Measurements from ENCODE around the gene BTG1.

BTG1 gene

GRCh38 chr12:92176646-92177045 is 31.0 kb upstream of the BTG1 start:
- no peak for DNase-seq (ENCODE audit: low read depth)

GRCh38 chr12:92175961-92176360 is 30.3 kb upstream of the BTG1 start:
- H3K9ac ChIP-seq (ENCODE audit: low read length): no peak overlapping the region
- no peaks in the 10 kb centered on the region for H3K36me3 ChIP-seq (ENCODE audit: control insufficient read depth, insufficient read depth, low read length, severe bottlenecking)
- H3K27me3 ChIP-seq (replicated peaks; ENCODE audit: control insufficient read depth, insufficient read depth, low read length): no peaks in the 10 kb centered on the region
- no peak overlapping the region for H3K4me3 ChIP-seq (ENCODE audit: low read length)
- no peaks in the 10 kb centered on the region for H3K4me1 ChIP-seq (ENCODE audit: control insufficient read depth, insufficient read depth, low read length)
- DNase-seq (ENCODE audit: low read depth): no peak
- no peaks in the 10 kb centered on the region for H3K9me3 ChIP-seq (ENCODE audit: control insufficient read depth, low read length)

More at GRCh38 chr12:92176646-92177045, 31.0 kb upstream of the BTG1 start:
- Histone ChIP-seq H3K27me3 (replicated peaks; ENCODE audit: control insufficient read depth, insufficient read depth, low read length) (no peaks in the 10 kb centered on the region), H3K4me3 (ENCODE audit: low read length) (no peak overlapping the region), H3K36me3 (ENCODE audit: control insufficient read depth, insufficient read depth, low read length, severe bottlenecking) (no peaks in the 10 kb centered on the region), H3K9me3 (ENCODE audit: control insufficient read depth, low read length) (no peaks in the 10 kb centered on the region), H3K4me1 (ENCODE audit: control insufficient read depth, insufficient read depth, low read length) (no peaks in the 10 kb centered on the region), H3K9ac (ENCODE audit: low read length) (no peak overlapping the region)

- Histone ChIP-seq H3K36me3 (ENCODE audit: control insufficient read depth, insufficient read depth, low read length, severe bottlenecking) (no peaks in the 10 kb centered on the region), H3K4me1 (ENCODE audit: control insufficient read depth, insufficient read depth, low read length) (no peaks in the 10 kb centered on the region), H3K27me3 (replicated peaks; ENCODE audit: control insufficient read depth, insufficient read depth, low read length) (no peaks in the 10 kb centered on the region), H3K9ac (ENCODE audit: low read length) (no peak overlapping the region), H3K4me3 (ENCODE audit: low read length) (no peak overlapping the region), H3K9me3 (ENCODE audit: control insufficient read depth, low read length) (no peaks in the 10 kb centered on the region)
- no peak for DNase-seq (ENCODE audit: low read depth)
Observed at GRCh38 chr12:92170050-92170449, 24.4 kb upstream of the BTG1 start.

- no peak for DNase-seq (ENCODE audit: low read depth)
- Histone ChIP-seq H3K9me3 (ENCODE audit: control insufficient read depth, low read length) (no peaks in the 10 kb centered on the region), H3K27me3 (replicated peaks; ENCODE audit: control insufficient read depth, insufficient read depth, low read length) (no peaks in the 10 kb centered on the region), H3K36me3 (ENCODE audit: control insufficient read depth, insufficient read depth, low read length, severe bottlenecking) (no peaks in the 10 kb centered on the region), H3K4me1 (ENCODE audit: control insufficient read depth, insufficient read depth, low read length) (no peaks in the 10 kb centered on the region), H3K4me3 (ENCODE audit: low read length) (no peak overlapping the region), H3K9ac (ENCODE audit: low read length) (no peak overlapping the region)
Observed at GRCh38 chr12:92167075-92167474, 21.4 kb upstream of the BTG1 start.

GRCh38 chr12:92164712-92165111 is 19.1 kb upstream of the BTG1 start:
- H3K9ac ChIP-seq (ENCODE audit: low read length): no peak overlapping the region
- H3K36me3 ChIP-seq (ENCODE audit: control insufficient read depth, insufficient read depth, low read length, severe bottlenecking): no peaks in the 10 kb centered on the region
- H3K4me3 ChIP-seq (ENCODE audit: low read length): no peak overlapping the region
- DNase-seq (ENCODE audit: low read depth): no peak
- no peaks in the 10 kb centered on the region for H3K27me3 ChIP-seq (replicated peaks; ENCODE audit: control insufficient read depth, insufficient read depth, low read length)
- H3K4me1 ChIP-seq (ENCODE audit: control insufficient read depth, insufficient read depth, low read length): no peaks in the 10 kb centered on the region
- no peaks in the 10 kb centered on the region for H3K9me3 ChIP-seq (ENCODE audit: control insufficient read depth, low read length)

- Histone ChIP-seq H3K4me3 (ENCODE audit: low read length) (no peak overlapping the region), H3K27me3 (replicated peaks; ENCODE audit: control insufficient read depth, insufficient read depth, low read length) (no peaks in the 10 kb centered on the region), H3K9me3 (ENCODE audit: control insufficient read depth, low read length) (no peaks in the 10 kb centered on the region), H3K36me3 (ENCODE audit: control insufficient read depth, insufficient read depth, low read length, severe bottlenecking) (no peaks in the 10 kb centered on the region), H3K9ac (ENCODE audit: low read length) (no peak overlapping the region), H3K4me1 (ENCODE audit: control insufficient read depth, insufficient read depth, low read length) (no peaks in the 10 kb centered on the region)
- no peak for DNase-seq (ENCODE audit: low read depth)
Observed at GRCh38 chr12:92162079-92162478, 16.4 kb upstream of the BTG1 start.

- no peaks in the 10 kb centered on the region for H3K36me3 ChIP-seq (ENCODE audit: control insufficient read depth, insufficient read depth, low read length, severe bottlenecking)
- no peaks in the 10 kb centered on the region for H3K9me3 ChIP-seq (ENCODE audit: control insufficient read depth, low read length)
- no peak overlapping the region for H3K9ac ChIP-seq (ENCODE audit: low read length)
- H3K27me3 ChIP-seq (replicated peaks; ENCODE audit: control insufficient read depth, insufficient read depth, low read length): no peaks in the 10 kb centered on the region
- H3K4me1 ChIP-seq (ENCODE audit: control insufficient read depth, insufficient read depth, low read length): no peaks in the 10 kb centered on the region
- H3K4me3 ChIP-seq (ENCODE audit: low read length): no peak overlapping the region
- no peak for DNase-seq (ENCODE audit: low read depth)
Observed at GRCh38 chr12:92158796-92159439, 13.3 kb upstream of the BTG1 start.

- Histone ChIP-seq H3K4me3 (ENCODE audit: low read length) (no peak overlapping the region), H3K36me3 (ENCODE audit: control insufficient read depth, insufficient read depth, low read length, severe bottlenecking) (no peaks in the 10 kb centered on the region), H3K27me3 (replicated peaks; ENCODE audit: control insufficient read depth, insufficient read depth, low read length) (no peaks in the 10 kb centered on the region), H3K9ac (ENCODE audit: low read length) (no peak overlapping the region), H3K9me3 (ENCODE audit: control insufficient read depth, low read length) (no peaks in the 10 kb centered on the region), H3K4me1 (ENCODE audit: control insufficient read depth, insufficient read depth, low read length) (no peaks in the 10 kb centered on the region)
- DNase-seq (ENCODE audit: low read depth): no peak
Observed at GRCh38 chr12:92156704-92157395, 11.2 kb upstream of the BTG1 start.

- Histone ChIP-seq H3K9ac (ENCODE audit: low read length) (no peak overlapping the region), H3K9me3 (ENCODE audit: control insufficient read depth, low read length) (no peaks in the 10 kb centered on the region), H3K36me3 (ENCODE audit: control insufficient read depth, insufficient read depth, low read length, severe bottlenecking) (no peaks in the 10 kb centered on the region)
Observed at GRCh38 chr12:92156139-92156538, 10.5 kb upstream of the BTG1 start.

GRCh38 chr12:92155733-92156132 is 10.1 kb upstream of the BTG1 start:
- Histone ChIP-seq H3K9me3 (ENCODE audit: control insufficient read depth, low read length) (no peaks in the 10 kb centered on the region), H3K36me3 (ENCODE audit: control insufficient read depth, insufficient read depth, low read length, severe bottlenecking) (no peaks in the 10 kb centered on the region)

More at GRCh38 chr12:92156139-92156538, 10.5 kb upstream of the BTG1 start:
- no peak for DNase-seq (ENCODE audit: low read depth)
- Histone ChIP-seq H3K4me1 (ENCODE audit: control insufficient read depth, insufficient read depth, low read length) (no peaks in the 10 kb centered on the region), H3K4me3 (ENCODE audit: low read length) (no peak overlapping the region), H3K27me3 (replicated peaks; ENCODE audit: control insufficient read depth, insufficient read depth, low read length) (no peaks in the 10 kb centered on the region)

GRCh38 chr12:92151916-92152315 is 6.3 kb upstream of the BTG1 start:
- no peak for DNase-seq (ENCODE audit: low read depth)
- Histone ChIP-seq H3K9me3 (ENCODE audit: control insufficient read depth, low read length) (no peaks in the 10 kb centered on the region), H3K27me3 (replicated peaks; ENCODE audit: control insufficient read depth, insufficient read depth, low read length) (no peaks in the 10 kb centered on the region), H3K9ac (ENCODE audit: low read length) (no peak overlapping the region), H3K4me1 (ENCODE audit: control insufficient read depth, insufficient read depth, low read length) (peaks cover 1% of the 10 kb centered on the region), H3K4me3 (ENCODE audit: low read length) (no peak overlapping the region), H3K36me3 (ENCODE audit: control insufficient read depth, insufficient read depth, low read length, severe bottlenecking) (no peaks in the 10 kb centered on the region)

More at GRCh38 chr12:92155733-92156132, 10.1 kb upstream of the BTG1 start:
- H3K9ac ChIP-seq (ENCODE audit: low read length): no peak overlapping the region
- no peak for DNase-seq (ENCODE audit: low read depth)
- H3K4me3 ChIP-seq (ENCODE audit: low read length): no peak overlapping the region
- H3K4me1 ChIP-seq (ENCODE audit: control insufficient read depth, insufficient read depth, low read length): no peaks in the 10 kb centered on the region
- H3K27me3 ChIP-seq (replicated peaks; ENCODE audit: control insufficient read depth, insufficient read depth, low read length): no peaks in the 10 kb centered on the region

Data from adipocyte (in vitro differentiated cells).